ELR (cell line): Measurements from ENCODE around the gene GRB10.
"Not testable (repeated sequence)": the region's sequence is repeated elsewhere in the genome, so short reads cannot be mapped to it uniquely, and the experiment has no call there.

Source experiments
- DNase-seq: peaks from one replicate; pipeline ENCODE4 v3.0.0-alpha.2; 2015; ENCODE audit warnings: low read depth

Gene GRB10

GRCh38 chr7:50607524-50608125 lies 175.1 kb downstream of the GRB10 start:
- DNase-seq = peak; percentile 5

- DNase-seq = no peak
These were observed 177.6 kb downstream of the GRB10 start for GRCh38 chr7:50605059-50605458.

- no peak for DNase-seq
These were observed 179.4 kb downstream of the GRB10 start for GRCh38 chr7:50603287-50603686.

GRCh38 chr7:50599385-50599784 lies 183.3 kb downstream of the GRB10 start:
- DNase-seq = no peak

DNA sequence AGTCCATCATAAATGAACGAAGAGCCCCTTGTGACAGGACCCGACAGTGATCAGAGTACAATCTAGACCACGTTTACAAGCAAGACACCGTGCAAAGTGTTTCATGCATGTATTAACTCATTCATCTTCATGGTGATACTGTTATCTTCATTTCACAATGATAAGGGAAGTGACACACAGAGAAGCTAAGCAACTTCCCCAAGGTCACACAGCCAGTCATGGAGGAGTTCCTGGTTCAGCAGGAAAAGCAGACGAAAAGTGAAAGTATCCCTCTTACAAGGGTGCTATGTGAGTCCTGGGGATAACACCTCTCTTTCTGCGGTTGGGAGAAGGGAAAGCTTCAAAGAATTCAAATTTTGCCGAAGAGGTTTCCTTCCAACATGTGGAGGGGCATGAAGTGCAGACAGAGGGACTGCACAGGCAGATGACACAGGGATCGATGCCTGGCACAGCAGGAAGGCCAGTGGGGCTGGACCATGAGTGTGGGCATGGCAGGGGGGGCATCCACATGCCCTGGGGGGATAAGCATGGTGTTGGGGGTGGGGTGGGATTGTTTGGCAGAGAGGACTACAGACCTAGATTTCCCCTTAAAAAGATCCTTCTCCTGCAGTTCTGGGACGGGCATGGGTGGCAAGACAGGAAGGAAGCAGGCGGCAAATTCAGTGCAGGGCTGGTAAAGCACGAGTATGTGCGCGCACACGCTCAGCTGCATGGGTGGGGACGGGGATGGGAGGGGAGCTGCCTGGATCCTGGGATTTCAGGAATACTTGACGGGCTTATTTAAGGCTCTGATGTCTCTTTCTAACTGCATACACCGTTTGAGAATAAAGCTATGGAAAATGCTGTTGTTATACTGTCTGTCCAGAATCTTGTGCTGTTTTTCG lies 184.0 kb downstream of the GRB10 start:
- DNase-seq = no peak

DNA sequence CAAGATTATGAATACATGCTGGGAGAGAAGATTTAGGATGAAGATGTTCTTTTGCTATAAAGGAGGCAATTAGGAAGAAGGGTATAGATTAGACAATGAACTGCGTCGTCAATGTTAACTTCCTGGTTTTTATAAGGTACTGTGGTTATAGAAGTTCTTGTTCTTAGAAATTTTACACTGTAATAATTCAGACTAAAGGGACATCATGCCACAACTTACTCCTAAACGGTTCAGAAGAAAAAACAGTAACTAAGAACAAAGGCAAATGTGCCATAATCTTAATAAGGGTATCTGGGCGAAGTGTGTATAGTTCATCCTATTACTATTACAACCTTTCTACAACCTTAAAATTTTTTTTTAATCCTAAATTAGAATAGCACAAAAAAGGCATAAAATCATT lies 186.2 kb downstream of the GRB10 start:
- no peak for DNase-seq

GRCh38 chr7:50595491-50596102 lies 187.1 kb downstream of the GRB10 start:
- peak; percentile 27 for DNase-seq

- DNase-seq = no peak
These were observed 187.8 kb downstream of the GRB10 start for GRCh38 chr7:50594734-50595485.

DNA sequence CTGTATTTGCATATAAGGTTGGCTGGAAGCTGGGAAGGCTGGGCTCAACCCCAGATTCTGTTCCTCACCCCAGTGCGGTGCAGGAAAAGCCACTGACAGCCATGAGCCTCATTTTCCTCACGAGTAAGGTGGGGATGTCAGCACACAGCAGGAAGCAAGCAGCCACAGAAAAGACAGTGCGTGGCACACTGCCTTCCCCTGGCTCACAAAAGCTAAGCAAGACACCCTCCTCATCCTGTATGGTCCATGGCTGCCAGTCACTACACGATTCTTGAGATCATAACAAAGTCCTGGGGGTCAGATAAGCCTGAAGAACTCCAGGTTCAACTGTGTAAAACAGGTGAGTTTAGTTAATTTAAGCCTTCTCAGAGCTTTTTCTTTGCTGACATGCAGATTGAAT lies 188.6 kb downstream of the GRB10 start:
- no peak for DNase-seq

DNA sequence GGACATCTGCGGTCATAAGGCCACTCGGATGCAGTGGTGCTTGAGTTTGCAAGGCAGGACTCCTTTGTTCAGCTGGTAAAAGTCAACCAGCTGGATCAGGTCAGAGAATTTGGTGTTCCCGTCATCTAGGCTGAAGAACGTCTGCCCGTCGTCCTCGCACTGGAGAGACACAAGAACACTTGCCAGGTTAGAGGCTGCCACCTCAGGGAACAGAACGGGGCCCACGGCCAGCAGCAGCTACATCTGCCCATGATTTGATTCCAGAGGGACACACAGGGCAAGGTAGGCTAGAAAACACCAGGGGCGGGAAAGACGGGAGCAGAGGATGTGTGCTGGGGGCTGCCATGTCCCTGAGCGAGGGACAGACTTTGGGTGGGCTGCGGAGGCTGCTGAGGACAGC lies 189.8 kb downstream of the GRB10 start:
- DNase-seq = no peak

- no peak for DNase-seq
These were observed 190.9 kb downstream of the GRB10 start for GRCh38 chr7:50591480-50592438.

DNA sequence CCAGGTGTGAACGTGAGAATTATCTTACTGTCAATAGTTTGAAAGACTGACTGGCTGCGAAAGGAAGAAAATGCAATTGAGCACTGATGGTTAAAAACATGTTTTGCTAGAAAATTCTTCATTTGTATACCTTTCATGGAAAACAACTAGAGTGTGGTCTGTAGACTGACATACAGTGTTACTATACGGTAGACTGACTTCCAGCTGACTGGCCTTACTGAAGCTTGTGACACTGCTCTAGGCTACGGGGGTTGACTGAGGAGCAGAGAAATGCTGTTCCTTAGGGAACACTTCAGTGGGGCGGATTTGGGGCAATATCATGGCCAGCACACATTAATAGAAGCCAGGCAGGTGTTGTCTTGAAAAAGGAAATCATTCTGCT lies 191.6 kb downstream of the GRB10 start:
- DNase-seq = no peak

DNA sequence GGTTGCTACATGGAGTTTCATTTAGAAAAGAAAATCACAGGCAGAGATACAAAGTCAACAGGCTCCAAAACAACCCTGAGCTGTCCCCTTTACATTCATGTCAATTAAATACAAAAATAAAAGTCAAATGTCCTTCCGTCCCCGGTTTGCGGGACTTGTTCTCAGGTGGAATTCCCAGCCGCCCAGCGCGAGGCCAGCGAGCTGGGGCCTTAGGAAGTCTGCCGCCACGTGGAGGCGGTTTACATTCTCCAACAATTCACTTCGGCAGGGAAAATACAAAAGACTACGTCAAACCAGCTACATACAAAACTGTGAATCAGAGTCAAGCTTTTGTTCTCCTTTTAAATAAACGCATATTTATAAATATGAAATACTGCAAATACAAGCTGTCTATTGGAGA lies 192.2 kb downstream of the GRB10 start:
- DNase-seq = no peak

- DNase-seq = no peak
These were observed 193.3 kb downstream of the GRB10 start for GRCh38 chr7:50589364-50589763.

DNA sequence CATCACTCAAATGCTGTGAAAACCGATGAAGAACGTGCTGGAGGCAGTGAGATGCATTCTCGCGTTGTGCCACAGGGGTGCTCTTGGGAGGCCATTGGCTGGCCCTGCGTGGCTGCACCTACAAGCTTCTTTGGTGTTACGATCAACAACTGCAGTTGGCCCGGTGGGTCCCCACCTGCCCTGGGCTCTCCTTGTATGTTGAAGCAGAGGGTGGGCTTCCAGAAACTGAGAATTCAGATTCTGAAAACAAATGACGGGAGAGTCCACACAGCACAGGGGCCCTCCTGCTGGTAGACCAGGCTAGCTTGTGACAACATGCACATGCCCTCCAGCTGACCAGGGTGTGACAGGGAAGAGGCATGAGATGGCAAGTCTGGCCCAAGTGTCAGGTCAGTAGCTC lies 193.8 kb downstream of the GRB10 start:
- peak; percentile 6 for DNase-seq

DNA sequence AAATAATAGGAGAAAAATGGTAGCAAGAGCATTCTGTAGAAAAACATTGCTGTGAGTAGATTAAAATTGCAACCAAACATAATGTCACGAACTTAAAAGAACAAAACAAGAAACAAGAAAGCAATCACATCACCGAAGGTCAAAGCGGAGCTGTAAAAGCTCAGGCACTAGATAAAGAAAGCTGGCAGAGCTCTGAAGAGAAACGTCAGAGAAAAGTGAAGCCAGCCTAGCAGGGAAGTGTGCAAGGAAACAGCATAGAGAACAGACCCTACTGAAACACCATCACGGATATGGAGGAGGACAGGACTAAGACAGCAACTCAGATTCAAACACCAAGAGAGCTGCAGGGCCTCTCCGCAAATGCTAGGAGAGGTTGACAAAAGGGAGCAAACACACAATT lies 195.0 kb downstream of the GRB10 start:
- no peak for DNase-seq

DNA sequence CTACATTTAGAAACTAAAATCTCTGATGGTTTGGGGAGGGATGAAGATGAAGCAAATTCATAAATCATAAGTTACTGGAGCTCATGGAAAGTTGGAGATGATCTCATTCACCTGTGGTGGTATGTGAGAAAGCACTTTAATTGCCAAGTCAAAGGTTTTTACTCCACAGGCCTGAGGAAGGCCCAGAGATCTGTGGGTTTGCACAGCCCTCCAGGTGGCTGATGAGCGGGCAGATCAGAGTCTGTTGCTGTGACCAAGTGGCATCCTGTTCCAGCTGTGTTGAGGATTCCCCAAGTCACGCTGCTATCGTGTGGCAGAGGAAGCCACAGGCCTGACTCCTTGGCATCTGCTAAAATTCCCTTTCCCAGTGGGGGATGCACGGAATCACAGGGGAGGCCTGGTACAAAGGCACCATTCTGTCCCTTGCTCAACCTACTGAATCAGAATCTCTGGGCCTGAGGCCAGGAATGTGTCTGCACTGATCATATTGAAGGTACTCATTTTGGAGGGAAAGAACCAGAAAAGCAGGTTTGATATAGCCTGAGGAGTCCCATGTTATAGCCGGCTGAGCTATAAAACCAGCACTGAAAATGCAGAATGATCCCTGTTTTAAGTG lies 197.8 kb downstream of the GRB10 start:
- no peak for DNase-seq

GRCh38 chr7:50584386-50584785 lies 198.3 kb downstream of the GRB10 start:
- no peak for DNase-seq

DNA sequence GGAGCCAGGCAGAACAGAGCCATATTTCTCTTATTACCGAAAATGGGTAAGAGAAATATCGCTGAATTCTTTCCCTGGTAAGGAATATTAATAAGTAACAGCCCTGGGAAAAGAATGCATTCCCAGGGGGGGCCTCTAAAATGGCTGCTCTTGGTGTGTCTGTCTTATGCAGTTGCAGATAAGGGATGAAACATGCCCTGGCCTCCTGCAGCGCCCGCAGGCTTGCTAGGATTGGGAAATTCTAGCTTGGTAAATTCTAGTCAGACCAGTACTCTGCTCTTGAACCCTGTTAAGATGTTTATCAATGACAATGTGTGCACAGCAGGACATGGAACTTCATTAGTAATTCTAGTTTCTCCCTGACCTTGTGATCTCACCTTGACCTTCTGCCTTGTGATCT lies 199.4 kb downstream of the GRB10 start:
- DNase-seq = not testable (repeated sequence)

DNA sequence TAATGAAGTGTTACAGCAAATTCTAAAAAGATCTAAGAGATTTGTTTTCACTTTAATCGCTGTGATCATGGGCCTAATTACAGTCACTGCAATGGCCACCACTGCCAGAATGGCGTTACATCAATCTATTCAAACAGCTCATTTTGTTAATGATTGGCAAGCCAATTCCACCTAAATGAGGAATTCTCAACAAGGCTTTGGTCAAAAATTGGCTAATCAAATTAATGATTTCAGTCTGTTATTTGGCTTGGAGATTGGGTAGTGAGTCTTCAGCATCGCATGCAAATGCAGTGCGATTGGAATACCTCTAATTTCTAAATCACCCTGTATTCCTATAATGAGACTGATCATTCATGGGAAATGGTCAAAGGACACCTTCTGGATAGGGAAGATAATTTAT lies 200.4 kb downstream of the GRB10 start:
- not testable (repeated sequence) for DNase-seq

- DNase-seq = not testable (repeated sequence)
These were observed 202.0 kb downstream of the GRB10 start for GRCh38 chr7:50580666-50581065.
